PC-9 (cell line): Measurements from ENCODE around the gene PAX7. TPM values are rescaled to one million over a fixed set of nuclear protein-coding genes. Genes with fewer than 3 reads are reported as not detected.

ENCODE experiments used
- BruUV-seq: library from RNA; stranded (reverse); fragments of 400-500 nt; replicated peaks from 2 replicates; lab custom pipeline; 2021; lab: Mats Ljungman, UMichigan
- CTCF ChIA-PET: fragments of 300-600 bp; sonication (Branson Sonifier 250); formaldehyde crosslinking; loops from one replicate; lab custom pipeline; 2022; ENCODE audit warnings: antibody characterized with exemption; lab: Charles Lee
- POLR2A ChIA-PET: fragments of 300-600 bp; sonication (Branson Sonifier 250); formaldehyde crosslinking; loops from one replicate; lab custom pipeline; 2022; ENCODE audit warnings: antibody characterized with exemption; ENCODE audit not compliant: unreplicated experiment; lab: Charles Lee
- DNase-seq, 2 experiments: peaks; one replicate each; pipeline versions ENCODE4 v3.0.0 to v3.0.0-alpha.2; 2015 to 2022; ENCODE audit warnings: mixed read lengths in 1 of 2
- H2AFZ ChIP-seq: fragments of 200-600 bp; sonication (generic); 2 replicates; pipeline ENCODE4 v1.8.1; 2017; ENCODE audit warnings: antibody characterized with exemption
- H3F3A ChIP-seq: fragments of 200-600 bp; sonication (generic); 2 replicates; pipeline ENCODE4 v1.8.1; 2017; ENCODE audit warnings: antibody characterized with exemption, mild to moderate bottlenecking, low read depth; ENCODE audit not compliant: insufficient read depth
- H3K27ac ChIP-seq: fragments of 200-600 bp; sonication (generic); 2 replicates; pipeline ENCODE4 v1.6.1; 2016; ENCODE audit warnings: mixed run types
- H3K27me3 ChIP-seq: fragments of 200-600 bp; sonication (generic); 2 replicates; pipeline ENCODE4 v1.6.1; 2016; ENCODE audit warnings: low read depth, mixed run types; ENCODE audit not compliant: insufficient read depth
- H3K36me3 ChIP-seq: fragments of 200-600 bp; sonication (generic); 2 replicates; pipeline ENCODE4 v1.6.1; 2016; ENCODE audit warnings: low read depth, mixed run types
- H3K4me1 ChIP-seq: fragments of 200-600 bp; sonication (generic); replicated peaks from 2 replicates; pipeline ENCODE4 v1.6.1; 2016; ENCODE audit warnings: mixed run types; ENCODE audit not compliant: insufficient read depth
- H3K4me2 ChIP-seq: fragments of 200-600 bp; sonication (generic); 2 replicates; pipeline ENCODE4 v1.6.1; 2017; ENCODE audit warnings: mixed run types
- H3K4me3 ChIP-seq: fragments of 200-600 bp; sonication (generic); 2 replicates; pipeline ENCODE4 v1.6.1; 2016; ENCODE audit warnings: mixed run types
- H3K79me2 ChIP-seq: fragments of 200-600 bp; sonication (generic); 2 replicates; pipeline ENCODE4 v1.6.1; 2017; ENCODE audit warnings: low read depth, mixed run types
- H3K9me2 ChIP-seq: fragments of 200-600 bp; sonication (generic); 2 replicates; pipeline ENCODE4 v1.8.1; 2017; ENCODE audit warnings: mild to moderate bottlenecking; ENCODE audit not compliant: insufficient read depth
- H3K9me3 ChIP-seq: fragments of 200-600 bp; sonication (generic); 2 replicates; pipeline ENCODE4 v1.8.1; 2016; ENCODE audit warnings: low read depth; ENCODE audit not compliant: insufficient read depth
- H4K20me1 ChIP-seq: fragments of 200-600 bp; sonication (generic); 2 replicates; pipeline ENCODE4 v1.8.1; 2017; ENCODE audit not compliant: insufficient read depth
- CTCF ChIP-seq: fragments of 200-600 bp; sonication (generic); conservative IDR thresholded peaks from 2 replicates; pipeline ENCODE4 v1.6.1; 2017; ENCODE audit warnings: mixed run types, antibody characterized with exemption, mild to moderate bottlenecking, moderate library complexity
- EZH2 ChIP-seq: fragments of 200-600 bp; sonication (generic); IDR thresholded peaks from 2 replicates; pipeline ENCODE4 v1.8.0; 2017; ENCODE audit warnings: antibody characterized with exemption, low read depth
- intact Hi-C: fragments of 100-400 bp; cut with micrococcal nuclease; formaldehyde crosslinking; loops from one replicate; pipeline ENCODE4 v1.10.0; 2022; ENCODE audit not compliant: unreplicated experiment
- total RNA-seq: library from RNA; stranded (reverse); gene quantifications from 2 replicates; pipeline ENCODE4 v1.2.3, GENCODE V29; 2021

PAX7 gene
- total RNA-seq, 1 experiment from 2014 or later: not detected

- intact Hi-C loops: no loop called here
- Histone ChIP-seq H3K27me3 (peaks cover 96% of the 10 kb centered on the region), H3K4me3 (no peak overlapping the region), H3K27ac (no peak overlapping the region), H3K4me1 (no peaks in the 10 kb centered on the region), H3K36me3 (no peaks in the 10 kb centered on the region), H3F3A (no peaks in the 10 kb centered on the region), H4K20me1 (no peaks in the 10 kb centered on the region), H2AFZ (no peak overlapping the region), H3K9me3 (no peaks in the 10 kb centered on the region), H3K9me2 (no peaks in the 10 kb centered on the region), H3K79me2 (no peaks in the 10 kb centered on the region), H3K4me2 (no peak overlapping the region)
- TF ChIP-seq CTCF (no peak), EZH2 (no peak)
- ChIA-PET CTCF (no interaction called here), POLR2A (no interaction called here)
- no TSS peak for BruUV-seq
- no peak for DNase-seq
Measured at GRCh38 chr1:18768086-18768485, 137.4 kb downstream of the PAX7 start.

GRCh38 chr1:18769140-18769539, 138.5 kb downstream of the PAX7 start:
- no peaks in the 10 kb centered on the region for H3K9me3 ChIP-seq
- no peaks in the 10 kb centered on the region for H3K79me2 ChIP-seq
- ChIA-PET CTCF (no interaction called here), POLR2A (no interaction called here)
- H3K27me3 ChIP-seq: peaks cover 95% of the 10 kb centered on the region
- intact Hi-C loops: no loop called here
- no peak for TF ChIP-seq CTCF
- TF ChIP-seq EZH2: no peak
- H3K27ac ChIP-seq: no peak overlapping the region
- no TSS peak for BruUV-seq
- H3K4me2 ChIP-seq: no peak overlapping the region
- H3K36me3 ChIP-seq: no peaks in the 10 kb centered on the region
- H2AFZ ChIP-seq: no peak overlapping the region
- no peaks in the 10 kb centered on the region for H3K9me2 ChIP-seq
- no peak for DNase-seq
- no peaks in the 10 kb centered on the region for H3F3A ChIP-seq
- H4K20me1 ChIP-seq: no peaks in the 10 kb centered on the region
- no peaks in the 10 kb centered on the region for H3K4me1 ChIP-seq
- H3K4me3 ChIP-seq: no peak overlapping the region

DNA sequence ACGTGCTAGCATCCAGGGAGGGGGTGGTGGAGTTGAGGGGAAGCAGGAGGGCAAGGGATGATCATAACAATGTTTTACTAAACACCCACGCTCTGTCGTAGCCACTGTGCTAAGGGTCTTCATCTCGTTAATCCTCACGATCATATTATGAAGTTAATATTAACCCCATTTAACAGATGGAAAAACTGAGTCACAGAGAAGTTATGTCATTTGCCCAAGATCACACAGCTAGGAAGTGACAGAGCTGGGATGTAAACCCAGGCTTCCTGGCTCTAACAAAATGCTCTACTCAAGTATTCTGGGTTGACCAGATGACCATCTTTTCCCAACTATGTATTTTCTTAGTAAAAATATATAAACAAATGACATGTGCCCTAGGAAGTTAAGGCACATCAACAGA, 140.2 kb downstream of the PAX7 start:
- Histone ChIP-seq H3K36me3 (no peaks in the 10 kb centered on the region), H3K9me2 (no peaks in the 10 kb centered on the region), H3K4me3 (no peak overlapping the region), H3K27me3 (peaks cover 90% of the 10 kb centered on the region), H3K79me2 (no peaks in the 10 kb centered on the region), H3K27ac (no peak overlapping the region), H3F3A (no peaks in the 10 kb centered on the region), H3K9me3 (no peaks in the 10 kb centered on the region), H3K4me1 (no peaks in the 10 kb centered on the region), H3K4me2 (no peak overlapping the region), H4K20me1 (no peaks in the 10 kb centered on the region), H2AFZ (no peak overlapping the region)
- CTCF ChIA-PET: no interaction called here
- DNase-seq: no peak
- TF ChIP-seq EZH2 (no peak), CTCF (no peak)
- intact Hi-C loops: no loop called here
- POLR2A ChIA-PET: no interaction called here
- BruUV-seq: no TSS peak
